C4-2B (cell line): ENCODE data around the gene TTC4.

ENCODE experiments used
- CTCF ChIP-seq: fragments of 450-650 bp; conservative IDR thresholded peaks from 2 replicates; pipeline ENCODE4 v1.5.1; 2017; ENCODE audit warnings: mild to moderate bottlenecking
- ZFX ChIP-seq: fragments of 450-650 bp; IDR thresholded peaks from 2 replicates; pipeline ENCODE4 v1.6.1; 2017

GRCh38 chr1:54774820-54775498, 59.3 kb downstream of the TTC4 start:
- TF ChIP-seq CTCF (no peak), ZFX (no peak)
